Calu3 (cell line): ENCODE data around the gene UPK3BL1. TPM values are rescaled to one million over a fixed set of nuclear protein-coding genes. Genes with fewer than 3 reads are reported as not detected.
"Not testable (repeated sequence)": the region's sequence is repeated elsewhere in the genome, so short reads cannot be mapped to it uniquely, and the experiment has no call there.

Experiments
- Bru-seq: library from RNA; stranded (reverse); fragments of 400-500 nt; gene quantifications from one replicate; lab custom pipeline; 2021; lab: Mats Ljungman, UMichigan
- BruChase-seq, 2 experiments: library from RNA; stranded (reverse); fragments of 400-500 nt; gene quantifications; one replicate each; lab custom pipeline; 2021; lab: Mats Ljungman, UMichigan
- BruUV-seq: library from RNA; stranded (reverse); fragments of 400-500 nt; replicated peaks from 2 replicates; lab custom pipeline; 2021; lab: Mats Ljungman, UMichigan
- CTCF ChIA-PET: fragments of 300-600 bp; sonication (Branson Sonifier 250); formaldehyde crosslinking; loops from one replicate; lab custom pipeline; 2022; ENCODE audit warnings: antibody characterized with exemption; lab: Charles Lee
- DNase-seq: peaks from one replicate; pipeline ENCODE4 v3.0.0; 2022
- H3K27ac Mint-ChIP-seq: one replicate; pipeline ENCODE4 v1.8.0; 2022; ENCODE audit warnings: mixed read lengths; ENCODE audit not compliant: unreplicated experiment
- H3K27me3 Mint-ChIP-seq: one replicate; pipeline ENCODE4 v1.8.0; 2022; ENCODE audit warnings: mixed read lengths; ENCODE audit not compliant: unreplicated experiment
- H3K36me3 Mint-ChIP-seq: one replicate; pipeline ENCODE4 v1.8.0; 2022; ENCODE audit warnings: mild to moderate bottlenecking, moderate library complexity, mixed read lengths; ENCODE audit not compliant: insufficient read depth, unreplicated experiment
- H3K4me1 Mint-ChIP-seq: one replicate; pipeline ENCODE4 v1.8.0; 2022; ENCODE audit warnings: mild to moderate bottlenecking, low read depth, mixed read lengths; ENCODE audit not compliant: unreplicated experiment
- H3K4me3 Mint-ChIP-seq: one replicate; pipeline ENCODE4 v1.8.0; 2022; ENCODE audit warnings: mild to moderate bottlenecking, low read depth, moderate library complexity, mixed read lengths; ENCODE audit not compliant: unreplicated experiment
- H3K9me3 Mint-ChIP-seq: one replicate; pipeline ENCODE4 v1.8.0; 2022; ENCODE audit warnings: low read depth, mixed read lengths; ENCODE audit not compliant: unreplicated experiment
- intact Hi-C: fragments of 100-400 bp; cut with micrococcal nuclease; formaldehyde crosslinking; loops from one replicate; pipeline ENCODE4 v1.10.0; 2022; ENCODE audit not compliant: unreplicated experiment
- long read RNA-seq: library from polyadenylated mRNA; stranded (forward); transcript quantifications from one replicate; pipeline ENCODE4 v2.0.0, GENCODE V29; 2022
- total RNA-seq: library from RNA; stranded (reverse); gene quantifications from 2 replicates; pipeline ENCODE4 v1.2.3, GENCODE V29; 2022

Gene UPK3BL1
- total RNA-seq (22.0 and 22.5 TPM in 2 replicates), Bru-seq, nascent RNA (not detected), BruChase-seq, experiment 1, labeled RNA remaining after a 6-hour chase (percentile 58 among the genes with signal in this experiment), BruChase-seq, experiment 2, labeled RNA remaining after a 2-hour chase (percentile 46 among the genes with signal in this experiment)
- long read RNA-seq, transcript UPK3BL1-201 (6 exons, 1,342 nt): major isoform, 6 of 8 reads
- long read RNA-seq, partial matches to known transcripts: 1 of 8 reads
- long read RNA-seq, other reads (novel, unspliced or antisense): 1 of 8 reads

GRCh38 chr7:102642691-102643090 lies at the start of gene UPK3BL1:
Gene UPK3BL1 (minus strand): TSS chr7:102642791. CDS start chr7:102642741, 50 bp downstream.
- H3K9me3 Mint-ChIP-seq, H3K27me3 Mint-ChIP-seq, CTCF ChIA-PET, H3K36me3 Mint-ChIP-seq, intact Hi-C loops, H3K27ac Mint-ChIP-seq, H3K4me1 Mint-ChIP-seq, DNase-seq, BruUV-seq, H3K4me3 Mint-ChIP-seq: not testable (repeated sequence)

GRCh38 chr7:102690602-102691001 lies 48.0 kb upstream of the UPK3BL1 start:
- peaks cover 12% of the 10 kb centered on the region for H3K27me3 Mint-ChIP-seq
- BruUV-seq, H3K4me3 Mint-ChIP-seq, H3K36me3 Mint-ChIP-seq, H3K27ac Mint-ChIP-seq, H3K4me1 Mint-ChIP-seq, DNase-seq, H3K9me3 Mint-ChIP-seq, intact Hi-C loops, CTCF ChIA-PET: not testable (repeated sequence)

- CTCF ChIA-PET: not testable (repeated sequence)
These were observed 47.1 kb upstream of the UPK3BL1 start for GRCh38 chr7:102689436-102690282.

GRCh38 chr7:102688299-102689036 lies 45.9 kb upstream of the UPK3BL1 start:
- BruUV-seq, H3K27me3 Mint-ChIP-seq, H3K9me3 Mint-ChIP-seq, DNase-seq, CTCF ChIA-PET, intact Hi-C loops, H3K27ac Mint-ChIP-seq, H3K36me3 Mint-ChIP-seq, H3K4me1 Mint-ChIP-seq, H3K4me3 Mint-ChIP-seq: not testable (repeated sequence)

More at GRCh38 chr7:102689436-102690282, 47.1 kb upstream of the UPK3BL1 start:
- H3K27ac Mint-ChIP-seq, BruUV-seq, H3K36me3 Mint-ChIP-seq, H3K9me3 Mint-ChIP-seq, H3K4me3 Mint-ChIP-seq, H3K27me3 Mint-ChIP-seq, DNase-seq, H3K4me1 Mint-ChIP-seq, intact Hi-C loops: not testable (repeated sequence)

GRCh38 chr7:102682560-102682959 lies 40.0 kb upstream of the UPK3BL1 start:
- H3K36me3 Mint-ChIP-seq, CTCF ChIA-PET, H3K9me3 Mint-ChIP-seq, H3K27ac Mint-ChIP-seq, H3K4me1 Mint-ChIP-seq, DNase-seq, intact Hi-C loops, H3K4me3 Mint-ChIP-seq, H3K27me3 Mint-ChIP-seq, BruUV-seq: not testable (repeated sequence)

- H3K27me3 Mint-ChIP-seq, H3K9me3 Mint-ChIP-seq, DNase-seq, CTCF ChIA-PET, H3K27ac Mint-ChIP-seq, H3K4me3 Mint-ChIP-seq, H3K4me1 Mint-ChIP-seq, intact Hi-C loops, BruUV-seq, H3K36me3 Mint-ChIP-seq: not testable (repeated sequence)
These were observed 38.2 kb upstream of the UPK3BL1 start for GRCh38 chr7:102680780-102681179.

GRCh38 chr7:102675545-102675944 lies 33.0 kb upstream of the UPK3BL1 start:
- H3K36me3 Mint-ChIP-seq, CTCF ChIA-PET, intact Hi-C loops: not testable (repeated sequence)

GRCh38 chr7:102673447-102674067 lies 31.0 kb upstream of the UPK3BL1 start:
- intact Hi-C loops, BruUV-seq, H3K4me1 Mint-ChIP-seq, H3K36me3 Mint-ChIP-seq, H3K27ac Mint-ChIP-seq, H3K9me3 Mint-ChIP-seq, DNase-seq, CTCF ChIA-PET, H3K4me3 Mint-ChIP-seq, H3K27me3 Mint-ChIP-seq: not testable (repeated sequence)

More at GRCh38 chr7:102675545-102675944, 33.0 kb upstream of the UPK3BL1 start:
- H3K4me1 Mint-ChIP-seq, H3K27ac Mint-ChIP-seq, H3K27me3 Mint-ChIP-seq, DNase-seq, BruUV-seq, H3K9me3 Mint-ChIP-seq, H3K4me3 Mint-ChIP-seq: not testable (repeated sequence)

- DNase-seq, H3K27me3 Mint-ChIP-seq, intact Hi-C loops, BruUV-seq, CTCF ChIA-PET, H3K36me3 Mint-ChIP-seq, H3K4me1 Mint-ChIP-seq, H3K27ac Mint-ChIP-seq, H3K4me3 Mint-ChIP-seq, H3K9me3 Mint-ChIP-seq: not testable (repeated sequence)
These were observed 29.3 kb upstream of the UPK3BL1 start for GRCh38 chr7:102671956-102672307.
